CD4-positive, alpha-beta T cell (primary cell): ENCODE measurements around the gene GPR101. TPM values are rescaled to one million over a fixed set of nuclear protein-coding genes. Genes with fewer than 3 reads are reported as not detected.
A peak's percentile ranks its signal among the peaks of the same experiment; 100 is the strongest.

Experiments used
- ATAC-seq: fragments of 200-7000 bp; cut with Tn5 transposase; one replicate; pipeline ENCODE4 v1.10.0; 2022; ENCODE audit warnings: mild to moderate bottlenecking; ENCODE audit not compliant: poor library complexity
- CTCF ChIA-PET: fragments of 350-600 bp; sonication (Branson Sonifier 250); formaldehyde crosslinking; loops from one replicate; lab custom pipeline; 2021; ENCODE audit warnings: antibody characterized with exemption, inconsistent platforms; lab: Charles Lee
- POLR2A ChIA-PET: fragments of 350-600 bp; sonication (Branson Sonifier 250); formaldehyde crosslinking; loops from one replicate; lab custom pipeline; 2021; ENCODE audit warnings: antibody characterized with exemption, inconsistent platforms; lab: Charles Lee
- DNase-seq, 14 experiments: peaks; one replicate each; pipeline ENCODE4 v3.0.0-alpha.2; 2013 to 2020; ENCODE audit warnings: mixed read lengths in 2 of 14
- H3K27ac ChIP-seq, 2 donors: one replicate each; pipeline versions ENCODE4 v1.5.1 to v1.7.0; 2013; ENCODE audit warnings: low read length in 2 of 2, low read depth in 1 of 2, mild to moderate bottlenecking in 1 of 2
- H3K27me3 ChIP-seq, 2 experiments: 1 replicate in 1 of 2; 2 replicates in 1 of 2; pipeline versions ENCODE4 v1.6.1 to v1.7.0; 2013; ENCODE audit warnings: low read length in 2 of 2, control low read depth in 1 of 2, mild to moderate bottlenecking in 1 of 2, moderate library complexity in 1 of 2; ENCODE audit not compliant: insufficient read depth in 2 of 2, control insufficient read depth in 1 of 2
- H3K36me3 ChIP-seq: one replicate; pipeline ENCODE4 v1.6.1; 2013; ENCODE audit warnings: low read length, control low read depth; ENCODE audit not compliant: insufficient read depth
- H3K4me1 ChIP-seq: one replicate; pipeline ENCODE4 v1.6.1; 2013; ENCODE audit warnings: low read length, control low read depth; ENCODE audit not compliant: insufficient read depth
- H3K4me3 ChIP-seq: one replicate; pipeline ENCODE4 v1.5.1; 2013; ENCODE audit warnings: mild to moderate bottlenecking, low read length, moderate library complexity
- H3K9me3 ChIP-seq, 2 experiments: 1 replicate in 1 of 2; 2 replicates in 1 of 2; pipeline versions ENCODE4 v1.6.1 to v1.7.0; 2013; ENCODE audit warnings: low read length in 2 of 2, mild to moderate bottlenecking in 2 of 2, control low read depth in 1 of 2, moderate library complexity in 1 of 2; ENCODE audit not compliant: control insufficient read depth in 1 of 2, insufficient read depth in 1 of 2
- H3K27ac Mint-ChIP-seq: one replicate; pipeline ENCODE4 v1.8.0; 2020; ENCODE audit warnings: mixed read lengths
- H3K27me3 Mint-ChIP-seq: one replicate; pipeline ENCODE4 v1.8.0; 2021; ENCODE audit warnings: mixed read lengths
- H3K36me3 Mint-ChIP-seq: one replicate; pipeline ENCODE4 v1.8.0; 2021; ENCODE audit warnings: low read depth, mixed read lengths
- H3K4me1 Mint-ChIP-seq: one replicate; pipeline ENCODE4 v1.8.0; 2021; ENCODE audit warnings: low read depth, mixed read lengths
- H3K4me3 Mint-ChIP-seq: one replicate; pipeline ENCODE4 v1.8.0; 2020; ENCODE audit warnings: mild to moderate bottlenecking, mixed read lengths
- H3K9me3 Mint-ChIP-seq: one replicate; pipeline ENCODE4 v1.8.0; 2020; ENCODE audit warnings: mixed read lengths
- CTCF ChIP-seq: fragments of 200-600 bp; IDR thresholded peaks from one replicate; pipeline ENCODE4 v1.8.0; 2022; ENCODE audit warnings: antibody characterized with exemption, mild to moderate bottlenecking
- intact Hi-C, 2 experiments: fragments of 100-400 bp; cut with DNase I in 1 of 2; cut with micrococcal nuclease in 1 of 2; formaldehyde crosslinking; loops; one replicate each; pipeline versions ENCODE4 v1.15.1 to v1.9.0; 2023 to 2025; cut with DNase I, micrococcal nuclease
- total RNA-seq, 174 experiments: library from RNA in 2 of 174; stranded (reverse) in 2 of 174; gene quantifications; one replicate each; pipeline ENCODE4 v1.2.3 and lab custom pipeline; 2021 to 2026

Gene GPR101
- total RNA-seq, 2 experiments from 2014 or later = 0.17 to 0.22 TPM

GRCh38 chrX:137032341-137032694 is 1.5 kb downstream of the GPR101 start:
- no peak overlapping the region for H3K27ac ChIP-seq
- POLR2A ChIA-PET = no interaction called here
- no peaks in the 10 kb centered on the region for H3K9me3 ChIP-seq
- no peaks in the 10 kb centered on the region for H3K36me3 ChIP-seq
- no peak for TF ChIP-seq CTCF
- Mint-ChIP-seq H3K4me1 (peaks cover 7% of the 10 kb centered on the region), H3K27ac (no peak overlapping the region), H3K36me3 (no peaks in the 10 kb centered on the region), H3K9me3 (no peaks in the 10 kb centered on the region), H3K27me3 (peaks cover 32% of the 10 kb centered on the region), H3K4me3 (no peak overlapping the region)
- peak overlapping the region; percentile 51 for H3K4me3 ChIP-seq
- no peak for DNase-seq
- H3K27me3 ChIP-seq = peaks cover 34 to 37% of the 10 kb centered on the region in 2 experiments
- intact Hi-C loops = no loop called here
- CTCF ChIA-PET = no interaction called here
- H3K4me1 ChIP-seq = peaks cover 26% of the 10 kb centered on the region
- no peak for ATAC-seq

- H3K4me3 ChIP-seq = peak overlapping the region; percentile 51
- Mint-ChIP-seq H3K9me3 (no peaks in the 10 kb centered on the region), H3K27me3 (peaks cover 27% of the 10 kb centered on the region), H3K4me3 (no peak overlapping the region), H3K4me1 (peaks cover 7% of the 10 kb centered on the region), H3K27ac (no peak overlapping the region), H3K36me3 (no peaks in the 10 kb centered on the region)
- no peaks in the 10 kb centered on the region for H3K9me3 ChIP-seq
- H3K4me1 ChIP-seq = peaks cover 26% of the 10 kb centered on the region
- CTCF ChIA-PET = no interaction called here
- DNase-seq (peak in 10 of 14 experiments; percentile 5 to 76 (median 30)), ATAC-seq (peak; percentile 66)
- peaks cover 35 to 36% of the 10 kb centered on the region in 2 experiments for H3K27me3 ChIP-seq
- H3K27ac ChIP-seq = no peak overlapping the region
- intact Hi-C loops = no loop called here
- TF ChIP-seq CTCF = no peak
- no peaks in the 10 kb centered on the region for H3K36me3 ChIP-seq
- POLR2A ChIA-PET = no interaction called here
Observed at GRCh38 chrX:137031517-137032340, 2.1 kb downstream of the GPR101 start.

GRCh38 chrX:137031039-137031438 is 2.8 kb downstream of the GPR101 start:
- peaks cover 22% of the 10 kb centered on the region for H3K27me3 Mint-ChIP-seq
- no peak overlapping the region for H3K4me3 Mint-ChIP-seq
- ChIA-PET CTCF (no interaction called here), POLR2A (no interaction called here)
- Histone ChIP-seq H3K9me3 (no peaks in the 10 kb centered on the region), H3K36me3 (no peaks in the 10 kb centered on the region), H3K27ac (no peak overlapping the region), H3K27me3 (peaks cover 35 to 36% of the 10 kb centered on the region in 2 experiments), H3K4me1 (peaks cover 26% of the 10 kb centered on the region), H3K4me3 (peak overlapping the region; percentile 51)
- peaks cover 7% of the 10 kb centered on the region for H3K4me1 Mint-ChIP-seq
- no peak for TF ChIP-seq CTCF
- intact Hi-C loops = no loop called here
- DNase-seq (no peak), ATAC-seq (no peak)
- no peaks in the 10 kb centered on the region for H3K9me3 Mint-ChIP-seq
- H3K27ac Mint-ChIP-seq = no peak overlapping the region
- no peaks in the 10 kb centered on the region for H3K36me3 Mint-ChIP-seq
